PFSK-1 (cell line): ENCODE data around the gene CPT2.

Experiments
- FOXP2 ChIP-seq: optimal IDR thresholded peaks from 2 replicates; pipeline ENCODE3; 2011; ENCODE audit warnings: borderline replicate concordance, control low read depth, inconsistent platforms; ENCODE audit not compliant: insufficient read depth; ENCODE audit errors: extremely low read length, extremely low read depth
- POLR2AphosphoS5 ChIP-seq: IDR thresholded peaks from 2 replicates; pipeline ENCODE4 v1.6.1; 2012; ENCODE audit warnings: low read depth, mild to moderate bottlenecking, control low read depth, low read length, moderate library complexity
- REST ChIP-seq, 2 experiments: IDR thresholded peaks; 2 replicates each; pipeline versions ENCODE4 v1.6.1 to v1.8.0; 2011 to 2012; ENCODE audit warnings: low read depth in 2 of 2, low read length in 2 of 2, control low read depth in 1 of 2, inconsistent platforms in 1 of 2, mild to moderate bottlenecking in 1 of 2, moderate library complexity in 1 of 2; ENCODE audit not compliant: insufficient read depth in 1 of 2
- SIN3A ChIP-seq: IDR thresholded peaks from 2 replicates; pipeline ENCODE4 v1.6.1; 2012; ENCODE audit warnings: mild to moderate bottlenecking, low read length, moderate library complexity, borderline replicate concordance; ENCODE audit not compliant: insufficient read depth
- TAF1 ChIP-seq: IDR thresholded peaks from 2 replicates; pipeline ENCODE4 v1.6.1; 2012; ENCODE audit warnings: low read length, control low read depth, borderline replicate concordance; ENCODE audit not compliant: insufficient read depth

Gene CPT2

GRCh38 chr1:53258216-53258615 lies 61.6 kb downstream of the CPT2 start:
- TF ChIP-seq FOXP2 (no peak), REST (IDR thresholded peaks at IDR 0.05; ENCODE audit: insufficient read depth in 1 of 2, low read depth in 2 of 2, low read length in 2 of 2) (no peak), POLR2AphosphoS5 (no peak), SIN3A (no peak), TAF1 (no peak)

- no peak for TF ChIP-seq FOXP2
- TF ChIP-seq TAF1, result no peak
- no peak for TF ChIP-seq SIN3A
- TF ChIP-seq POLR2AphosphoS5, result no peak
- no peak for TF ChIP-seq REST (IDR thresholded peaks at IDR 0.05; ENCODE audit: insufficient read depth in 1 of 2, low read depth in 2 of 2, low read length in 2 of 2)
Observed at GRCh38 chr1:53259932-53260331, 63.3 kb downstream of the CPT2 start.

- TF ChIP-seq TAF1 (no peak), SIN3A (no peak), FOXP2 (no peak), POLR2AphosphoS5 (no peak), REST (IDR thresholded peaks at IDR 0.05; ENCODE audit: insufficient read depth in 1 of 2, low read depth in 2 of 2, low read length in 2 of 2) (no peak)
Observed at GRCh38 chr1:53260631-53261247, 64.1 kb downstream of the CPT2 start.

GRCh38 chr1:53262000-53262399 lies 65.4 kb downstream of the CPT2 start:
- TF ChIP-seq FOXP2 (no peak), TAF1 (no peak), SIN3A (no peak), REST (IDR thresholded peaks at IDR 0.05; ENCODE audit: insufficient read depth in 1 of 2, low read depth in 2 of 2, low read length in 2 of 2) (no peak), POLR2AphosphoS5 (no peak)
